HUES48 (cell line): ENCODE results near the gene DNAJB14.
"Not testable (repeated sequence)": the region's sequence is repeated elsewhere in the genome, so short reads cannot be mapped to it uniquely, and the experiment has no call there.

Experiments used
- H3K27ac ChIP-seq: one replicate; pipeline ENCODE4 v1.7.0; 2013; ENCODE audit warnings: low read depth, low read length, inconsistent platforms
- H3K27me3 ChIP-seq: 2 replicates; pipeline ENCODE4 v1.6.1; 2013; ENCODE audit warnings: mild to moderate bottlenecking, low read length; ENCODE audit not compliant: control insufficient read depth, insufficient read depth
- H3K36me3 ChIP-seq: 2 replicates; pipeline ENCODE4 v1.6.1; 2013; ENCODE audit warnings: low read length; ENCODE audit not compliant: control insufficient read depth, insufficient read depth
- H3K4me1 ChIP-seq: 2 replicates; pipeline ENCODE4 v1.6.1; 2013; ENCODE audit warnings: mild to moderate bottlenecking, low read length; ENCODE audit not compliant: control insufficient read depth, insufficient read depth
- H3K4me3 ChIP-seq: 2 replicates; pipeline ENCODE4 v1.5.1; 2013; ENCODE audit warnings: mild to moderate bottlenecking, low read depth, low read length
- H3K9ac ChIP-seq: 2 replicates; pipeline ENCODE4 v1.6.1; 2013; ENCODE audit warnings: mild to moderate bottlenecking, low read depth, low read length, moderate library complexity
- H3K9me3 ChIP-seq: 2 replicates; pipeline ENCODE4 v1.6.1; 2013; ENCODE audit warnings: low read length; ENCODE audit not compliant: control insufficient read depth, insufficient read depth

DNAJB14 gene

GRCh38 chr4:99965173-99965572 lies 18.8 kb upstream of the DNAJB14 start:
- no peak overlapping the region for H3K9ac ChIP-seq

DNA sequence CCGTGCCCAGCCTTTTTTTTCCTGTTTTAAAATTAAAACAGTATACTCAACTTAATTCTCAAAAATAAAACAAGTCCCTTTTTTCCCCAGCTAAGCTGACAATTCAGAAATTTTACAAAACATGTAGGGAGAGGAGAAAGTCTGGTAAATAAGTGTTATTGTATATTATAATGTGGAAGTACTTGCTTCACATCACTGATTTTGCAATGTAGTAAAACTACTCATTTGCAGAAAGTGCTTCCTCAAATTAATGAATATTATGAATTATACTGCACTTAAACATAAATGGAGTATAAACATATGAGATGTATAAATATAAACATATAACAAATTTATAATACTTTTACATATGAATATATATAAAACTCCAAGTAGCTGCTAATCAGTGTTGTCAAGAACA lies 15.3 kb upstream of the DNAJB14 start:
- Histone ChIP-seq H3K9ac (no peak overlapping the region), H3K27me3 (no peaks in the 10 kb centered on the region), H3K9me3 (no peaks in the 10 kb centered on the region), H3K27ac (no peak overlapping the region), H3K4me1 (no peaks in the 10 kb centered on the region), H3K4me3 (no peak overlapping the region), H3K36me3 (no peaks in the 10 kb centered on the region)

More at GRCh38 chr4:99965173-99965572, 18.8 kb upstream of the DNAJB14 start:
- peaks cover 5% of the 10 kb centered on the region; the same call in 1 of the 2 replicates for H3K4me1 ChIP-seq
- H3K27ac ChIP-seq: no peak overlapping the region
- H3K27me3 ChIP-seq: no peaks in the 10 kb centered on the region
- H3K36me3 ChIP-seq: no peaks in the 10 kb centered on the region
- no peak overlapping the region for H3K4me3 ChIP-seq
- no peaks in the 10 kb centered on the region for H3K9me3 ChIP-seq

GRCh38 chr4:99960648-99961047 lies 14.2 kb upstream of the DNAJB14 start:
- no peaks in the 10 kb centered on the region for H3K27me3 ChIP-seq
- no peak overlapping the region for H3K27ac ChIP-seq

DNA sequence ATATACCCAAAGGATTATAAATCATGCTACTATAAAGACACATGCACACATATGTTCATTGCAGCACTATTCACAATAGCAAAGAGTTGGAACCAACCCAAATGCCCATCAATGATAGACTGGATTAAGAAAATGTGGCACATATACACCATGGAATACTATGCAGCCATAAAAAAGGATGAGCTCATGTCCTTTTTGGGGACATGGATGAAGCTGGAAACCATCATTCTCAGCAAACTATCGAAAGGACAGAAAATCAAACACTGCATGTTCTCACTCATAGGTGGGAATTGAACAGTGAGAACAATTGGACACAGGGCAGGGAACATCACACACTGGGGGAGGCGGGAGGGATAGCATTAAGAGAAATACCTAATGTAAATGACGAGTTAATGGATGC lies 11.8 kb upstream of the DNAJB14 start:
- not testable (repeated sequence) for H3K4me1 ChIP-seq, H3K27ac ChIP-seq, H3K36me3 ChIP-seq, H3K9me3 ChIP-seq, H3K4me3 ChIP-seq, H3K27me3 ChIP-seq, H3K9ac ChIP-seq

More at GRCh38 chr4:99960648-99961047, 14.2 kb upstream of the DNAJB14 start:
- Histone ChIP-seq H3K36me3 (no peaks in the 10 kb centered on the region), H3K4me3 (no peak overlapping the region), H3K9ac (no peak overlapping the region), H3K4me1 (no peaks in the 10 kb centered on the region), H3K9me3 (no peaks in the 10 kb centered on the region)

DNA sequence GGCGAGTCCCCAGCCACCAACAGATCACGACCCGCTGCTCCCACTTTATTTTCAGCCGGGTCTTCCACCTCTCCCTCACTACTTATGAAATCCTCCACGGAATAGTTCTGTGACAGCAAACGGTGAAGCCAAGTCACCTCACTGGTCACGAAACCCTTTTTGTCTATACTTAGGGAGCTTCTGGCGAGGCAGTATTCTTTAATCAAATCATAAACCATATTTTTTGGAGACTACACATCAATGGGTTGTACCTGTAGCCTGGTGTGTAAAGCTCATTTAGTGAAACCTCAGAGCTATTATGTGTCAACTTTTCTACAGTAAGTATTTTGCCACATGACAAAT lies 4.5 kb upstream of the DNAJB14 start:
- Histone ChIP-seq H3K36me3 (peaks cover 18% of the 10 kb centered on the region), H3K27me3 (no peaks in the 10 kb centered on the region; the same call in 1 of the 2 replicates), H3K4me3 (peak overlapping the region; percentile 87), H3K9me3 (no peaks in the 10 kb centered on the region), H3K9ac (peak overlapping the region; percentile 77), H3K4me1 (peaks cover 21% of the 10 kb centered on the region; the same call in 1 of the 2 replicates), H3K27ac (peak overlapping the region; percentile 84)

GRCh38 chr4:99949999-99950912 lies 3.8 kb upstream of the DNAJB14 start, which contains the start of gene H2AZ1:
Gene H2AZ1 (minus strand): TSS chr4:99950275. CDS start chr4:99950170, 105 bp downstream.
- peaks cover 18% of the 10 kb centered on the region for H3K36me3 ChIP-seq
- no peaks in the 10 kb centered on the region; the same call in 1 of the 2 replicates for H3K27me3 ChIP-seq
- H3K9ac ChIP-seq: peak within 1 kb of the TSS; percentile 96
- no peaks in the 10 kb centered on the region for H3K9me3 ChIP-seq
- peak within 1 kb of the TSS; percentile 97 for H3K27ac ChIP-seq
- peak within 1 kb of the TSS; percentile 99 for H3K4me3 ChIP-seq
- peaks cover 25% of the 10 kb centered on the region; the same call in 1 of the 2 replicates for H3K4me1 ChIP-seq

- Histone ChIP-seq H3K27ac (peak overlapping the region; percentile 97), H3K27me3 (no peaks in the 10 kb centered on the region; the same call in 1 of the 2 replicates), H3K36me3 (peaks cover 18% of the 10 kb centered on the region), H3K4me3 (peak overlapping the region; percentile 99), H3K9ac (peak overlapping the region; percentile 96), H3K9me3 (no peaks in the 10 kb centered on the region), H3K4me1 (peaks cover 32% of the 10 kb centered on the region; the same call in 1 of the 2 replicates)
Measured at GRCh38 chr4:99949034-99949998, 2.9 kb upstream of the DNAJB14 start.

DNA sequence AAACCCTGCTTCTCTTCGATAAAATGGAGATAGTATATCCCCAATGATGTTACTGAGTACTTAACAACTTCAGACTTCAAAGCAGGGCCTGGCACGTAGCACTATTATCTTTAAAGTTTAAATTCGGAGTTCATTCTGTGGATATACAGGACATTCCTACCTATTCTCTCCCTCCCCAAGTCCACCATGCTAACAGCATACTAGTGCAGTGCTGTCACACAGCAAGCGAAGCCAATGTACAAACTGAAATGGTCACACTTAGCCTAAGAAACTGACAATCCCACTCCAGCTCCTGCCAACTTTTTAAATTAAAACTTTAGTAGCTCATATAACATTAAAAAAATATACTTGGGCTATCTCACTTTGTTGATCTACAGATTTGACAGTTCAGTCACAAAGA lies 1.2 kb upstream of the DNAJB14 start:
- no peak overlapping the region for H3K9ac ChIP-seq
- peak overlapping the region; percentile 94 for H3K27ac ChIP-seq
- peaks cover 40% of the 10 kb centered on the region; the same call in 1 of the 2 replicates for H3K4me1 ChIP-seq
- H3K36me3 ChIP-seq: peaks cover 21% of the 10 kb centered on the region
- H3K9me3 ChIP-seq: no peaks in the 10 kb centered on the region
- peak overlapping the region; percentile 99 for H3K4me3 ChIP-seq
- H3K27me3 ChIP-seq: no peaks in the 10 kb centered on the region; the same call in 1 of the 2 replicates

GRCh38 chr4:99947190-99947578 lies 766 bp upstream of the DNAJB14 start:
- peaks cover 21% of the 10 kb centered on the region for H3K36me3 ChIP-seq
- peak overlapping the region; percentile 94 for H3K27ac ChIP-seq
- peak overlapping the region; percentile 99 for H3K4me3 ChIP-seq
- H3K27me3 ChIP-seq: no peaks in the 10 kb centered on the region; the same call in 1 of the 2 replicates
- H3K9ac ChIP-seq: peak overlapping the region; percentile 81
- H3K9me3 ChIP-seq: no peaks in the 10 kb centered on the region
- peaks cover 40% of the 10 kb centered on the region; the same call in 1 of the 2 replicates for H3K4me1 ChIP-seq

DNA sequence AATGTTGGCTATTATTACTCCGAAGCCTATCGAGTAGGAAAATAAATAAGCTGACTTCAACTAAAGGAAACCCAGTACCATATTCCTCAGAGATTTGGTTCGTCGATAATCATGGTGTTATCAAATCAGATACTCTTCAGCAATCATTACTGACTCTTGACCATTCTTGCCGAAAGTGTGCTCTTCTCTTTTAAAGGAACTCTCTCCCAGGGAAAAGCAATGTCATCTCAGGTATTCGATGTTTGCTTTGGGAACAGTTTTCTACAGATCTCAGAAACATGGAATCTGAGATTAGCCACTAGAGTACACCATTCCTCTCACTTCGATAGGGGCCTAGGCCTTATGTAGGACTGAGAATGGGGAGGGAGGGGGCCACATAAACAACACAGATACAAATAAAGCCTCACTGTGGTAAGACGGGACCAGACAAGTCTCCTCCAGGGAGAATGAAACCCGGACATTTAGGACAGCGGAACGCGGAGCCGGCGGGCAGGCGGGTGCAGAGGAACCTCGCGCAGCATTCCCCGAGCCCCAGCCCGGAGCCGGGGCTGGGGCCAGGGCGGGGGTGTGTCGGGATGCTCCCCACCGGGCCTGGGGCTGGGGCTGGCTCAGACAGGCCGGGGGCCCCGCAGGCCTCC lies 581 bp downstream of the DNAJB14 start:
- Histone ChIP-seq H3K4me1 (peaks cover 36% of the 10 kb centered on the region; the same call in 1 of the 2 replicates), H3K9me3 (no peaks in the 10 kb centered on the region), H3K9ac (peak overlapping the region; percentile 81), H3K36me3 (peaks cover 21% of the 10 kb centered on the region), H3K27ac (peak overlapping the region; percentile 94), H3K27me3 (no peaks in the 10 kb centered on the region), H3K4me3 (peak overlapping the region; percentile 99)
